NCI-H748 treated with DMSO at 0.1 percent for 48 hours (cell line): ENCODE measurements around the gene RPTOR.

ENCODE experiments used
- DNase-seq: peaks from one replicate; lab custom pipeline; 2025; lab: John Stamatoyannopoulos, UW

RPTOR gene

GRCh38 chr17:80592243-80592642 is 47.6 kb downstream of the RPTOR start:
- no peak for DNase-seq

GRCh38 chr17:80593181-80593580 is 48.5 kb downstream of the RPTOR start:
- no peak for DNase-seq

GRCh38 chr17:80594431-80595269 is 50.0 kb downstream of the RPTOR start:
- no peak for DNase-seq

GRCh38 chr17:80596760-80597608 is 52.3 kb downstream of the RPTOR start:
- DNase-seq, result no peak

GRCh38 chr17:80598813-80599545 is 54.3 kb downstream of the RPTOR start:
- DNase-seq, result no peak

GRCh38 chr17:80599546-80600305 is 55.1 kb downstream of the RPTOR start:
- no peak for DNase-seq

- DNase-seq, result no peak
These were observed 56.5 kb downstream of the RPTOR start for GRCh38 chr17:80601146-80601545.

GRCh38 chr17:80603396-80603795 is 58.8 kb downstream of the RPTOR start:
- DNase-seq, result no peak

- DNase-seq, result no peak
These were observed 59.5 kb downstream of the RPTOR start for GRCh38 chr17:80604009-80604669.

GRCh38 chr17:80604670-80605010 is 60.0 kb downstream of the RPTOR start:
- DNase-seq, result no peak

GRCh38 chr17:80605326-80606066 is 60.9 kb downstream of the RPTOR start:
- no peak for DNase-seq

- DNase-seq, result no peak
These were observed 63.7 kb downstream of the RPTOR start for GRCh38 chr17:80608326-80608725.

- no peak for DNase-seq
These were observed 65.1 kb downstream of the RPTOR start for GRCh38 chr17:80609757-80610156.

GRCh38 chr17:80611816-80612215 is 67.2 kb downstream of the RPTOR start:
- DNase-seq, result no peak

GRCh38 chr17:80612997-80613731 is 68.5 kb downstream of the RPTOR start:
- peak; percentile 58 for DNase-seq

- DNase-seq, result peak; percentile 58
These were observed 69.1 kb downstream of the RPTOR start for GRCh38 chr17:80613732-80614071.

- DNase-seq, result no peak
These were observed 69.9 kb downstream of the RPTOR start for GRCh38 chr17:80614332-80615047.

- no peak for DNase-seq
These were observed 70.7 kb downstream of the RPTOR start for GRCh38 chr17:80615376-80615775.

GRCh38 chr17:80616705-80617104 is 72.1 kb downstream of the RPTOR start:
- DNase-seq, result no peak
